PC-3 (cell line): Measurements from ENCODE around the gene TNS3. TPM values are rescaled to one million over a fixed set of nuclear protein-coding genes. Genes with fewer than 3 reads are reported as not detected.

ENCODE experiments used
- ATAC-seq: fragments of 200-7000 bp; cut with Tn5 transposase; 2 replicates; pipeline ENCODE4 v1.9.1; 2020; ENCODE audit warnings: mild to moderate bottlenecking, moderate library complexity
- BruUV-seq: library from RNA; stranded (reverse); fragments of 400-500 nt; replicated peaks from 2 replicates; lab custom pipeline; 2021; lab: Mats Ljungman, UMichigan
- CTCF ChIA-PET: fragments of 300-600 bp; sonication (Branson Sonifier 250); formaldehyde crosslinking; loops from one replicate; lab custom pipeline; 2022; ENCODE audit warnings: antibody characterized with exemption; lab: Charles Lee
- POLR2A ChIA-PET: fragments of 300-600 bp; sonication (Branson Sonifier 250); formaldehyde crosslinking; loops from one replicate; lab custom pipeline; 2022; ENCODE audit warnings: antibody characterized with exemption; ENCODE audit not compliant: unreplicated experiment; lab: Charles Lee
- DNase-seq: peaks from one replicate; pipeline ENCODE4 v3.0.0-alpha.2; 2015
- H2AFZ ChIP-seq: fragments of 300-600 bp; sonication (generic); 2 replicates; pipeline ENCODE4 v1.6.0; 2016; ENCODE audit warnings: antibody characterized with exemption, low read length
- H3F3A ChIP-seq: fragments of 300-600 bp; sonication (generic); one replicate; pipeline ENCODE4 v1.6.0; 2017; ENCODE audit warnings: antibody characterized with exemption, low read length, control low read depth, mild to moderate bottlenecking; ENCODE audit not compliant: unreplicated experiment
- H3K27ac ChIP-seq: fragments of 300-600 bp; sonication (generic); 2 replicates; pipeline ENCODE4 v1.5.1; 2016; ENCODE audit warnings: mild to moderate bottlenecking, low read length
- H3K27me3 ChIP-seq: fragments of 300-600 bp; sonication (generic); 2 replicates; pipeline ENCODE4 v1.6.1; 2016; ENCODE audit warnings: low read length, mixed read lengths
- H3K36me3 ChIP-seq: fragments of 300-600 bp; sonication (generic); 2 replicates; pipeline ENCODE4 v1.6.1; 2016; ENCODE audit warnings: low read depth, mixed run types, low read length, mixed read lengths
- H3K4me1 ChIP-seq: fragments of 300-600 bp; sonication (generic); 2 replicates; pipeline ENCODE4 v1.5.1; 2016; ENCODE audit warnings: low read length; ENCODE audit not compliant: insufficient read depth
- H3K4me2 ChIP-seq: fragments of 300-600 bp; sonication (generic); 2 replicates; pipeline ENCODE4 v1.6.0; 2016; ENCODE audit warnings: low read length
- H3K4me3 ChIP-seq: fragments of 300-600 bp; sonication (generic); 2 replicates; pipeline ENCODE4 v1.5.1; 2016; ENCODE audit warnings: mild to moderate bottlenecking, low read length, mixed read lengths
- H3K79me2 ChIP-seq: fragments of 300-600 bp; sonication (generic); 2 replicates; pipeline ENCODE4 v1.6.1; 2017; ENCODE audit warnings: low read length, mixed read lengths
- H3K9ac ChIP-seq: fragments of 300-600 bp; sonication (generic); 2 replicates; pipeline ENCODE4 v1.6.0; 2016; ENCODE audit warnings: mild to moderate bottlenecking, low read length
- H3K9me2 ChIP-seq: fragments of 300-600 bp; sonication (generic); replicated peaks from 2 replicates; pipeline ENCODE4 v1.6.1; 2016; ENCODE audit warnings: mixed run types, low read length, mixed read lengths
- H3K9me3 ChIP-seq: fragments of 300-600 bp; sonication (generic); 2 replicates; pipeline ENCODE4 v1.6.1; 2016; ENCODE audit warnings: low read length, mixed read lengths
- H4K20me1 ChIP-seq: fragments of 300-600 bp; sonication (generic); 2 replicates; pipeline ENCODE4 v1.6.1; 2016; ENCODE audit warnings: low read length, mixed read lengths
- CTCF ChIP-seq: fragments of 300-600 bp; sonication (generic); conservative IDR thresholded peaks from 2 replicates; pipeline ENCODE4 v1.5.1; 2017; ENCODE audit warnings: antibody characterized with exemption, low read depth, mild to moderate bottlenecking, low read length
- EZH2 ChIP-seq: fragments of 300-600 bp; sonication (generic); IDR thresholded peaks from one replicate; pipeline ENCODE4 v1.6.1; 2017; ENCODE audit warnings: antibody characterized with exemption, mild to moderate bottlenecking, low read length; ENCODE audit not compliant: unreplicated experiment
- EZH2phosphoT487 ChIP-seq: fragments of 300-600 bp; sonication (generic); IDR thresholded peaks from 2 replicates; pipeline ENCODE4 v1.6.1; 2018; ENCODE audit warnings: mild to moderate bottlenecking, antibody characterized with exemption, low read length, borderline replicate concordance
- intact Hi-C: fragments of 100-400 bp; cut with micrococcal nuclease; formaldehyde crosslinking; loops from 2 replicates; pipeline ENCODE4 v1.9.0; 2023
- total RNA-seq: library from RNA; depleted of rRNA; stranded (reverse); fragments of >200 nt; gene quantifications from 2 replicates; pipeline ENCODE4 v1.2.3, GENCODE V29; 2014

The TNS3 gene
- total RNA-seq, 1 experiment from 2014 or later = 72.3 TPM

- Histone ChIP-seq H3K36me3 (peaks cover 19% of the 10 kb centered on the region), H3K9me3 (no peaks in the 10 kb centered on the region), H3K9me2 (no peaks in the 10 kb centered on the region), H3K79me2 (peaks cover 89% of the 10 kb centered on the region), H3K27me3 (no peaks in the 10 kb centered on the region), H3K9ac (no peak overlapping the region), H3F3A (no peaks in the 10 kb centered on the region), H4K20me1 (peaks cover 7% of the 10 kb centered on the region; the same call in 1 of the 2 replicates), H3K4me2 (no peak overlapping the region), H3K27ac (no peak overlapping the region), H2AFZ (no peak overlapping the region), H3K4me1 (peaks cover 36% of the 10 kb centered on the region), H3K4me3 (no peak overlapping the region)
- no TSS peak for BruUV-seq
- ChIA-PET POLR2A (no interaction called here), CTCF (no interaction called here)
- no peak for ATAC-seq
- intact Hi-C loops = no loop called here
- no peak for DNase-seq
- TF ChIP-seq EZH2 (no peak), CTCF (no peak), EZH2phosphoT487 (no peak)
Observed at GRCh38 chr7:47516985-47517600, 64.8 kb downstream of the TNS3 start.

GRCh38 chr7:47516386-47516785, 65.5 kb downstream of the TNS3 start:
- Histone ChIP-seq H3K79me2 (peaks cover 89% of the 10 kb centered on the region), H4K20me1 (peaks cover 7% of the 10 kb centered on the region; the same call in 1 of the 2 replicates), H3K9me2 (no peaks in the 10 kb centered on the region), H3K9ac (no peak overlapping the region), H3K9me3 (no peaks in the 10 kb centered on the region), H3K36me3 (peaks cover 23% of the 10 kb centered on the region), H3F3A (no peaks in the 10 kb centered on the region), H3K27me3 (no peaks in the 10 kb centered on the region), H3K4me3 (no peak overlapping the region), H3K4me1 (peaks cover 36% of the 10 kb centered on the region), H3K4me2 (no peak overlapping the region), H3K27ac (no peak overlapping the region), H2AFZ (no peak overlapping the region)
- no peak for TF ChIP-seq EZH2phosphoT487
- no peak for TF ChIP-seq EZH2
- no peak for TF ChIP-seq CTCF
- CTCF ChIA-PET = no interaction called here
- DNase-seq (no peak), ATAC-seq (no peak)
- POLR2A ChIA-PET = no interaction called here
- BruUV-seq = no TSS peak
- intact Hi-C loops = no loop called here

GRCh38 chr7:47515305-47515834, 66.5 kb downstream of the TNS3 start:
- peaks cover 23% of the 10 kb centered on the region for H3K36me3 ChIP-seq
- H2AFZ ChIP-seq = no peak overlapping the region
- H3K4me1 ChIP-seq = peaks cover 36% of the 10 kb centered on the region
- H3K9ac ChIP-seq = no peak overlapping the region
- BruUV-seq = no TSS peak
- H3K9me2 ChIP-seq = no peaks in the 10 kb centered on the region
- no peak overlapping the region for H3K4me3 ChIP-seq
- no peak overlapping the region for H3K4me2 ChIP-seq
- H3K9me3 ChIP-seq = no peaks in the 10 kb centered on the region
- intact Hi-C loops = no loop called here
- ChIA-PET CTCF (no interaction called here), POLR2A (no interaction called here)
- H3K27ac ChIP-seq = no peak overlapping the region
- no peak for DNase-seq
- H3F3A ChIP-seq = no peaks in the 10 kb centered on the region
- no peak for TF ChIP-seq CTCF
- no peak for TF ChIP-seq EZH2
- TF ChIP-seq EZH2phosphoT487 = no peak
- H3K27me3 ChIP-seq = no peaks in the 10 kb centered on the region
- peaks cover 7% of the 10 kb centered on the region; the same call in 1 of the 2 replicates for H4K20me1 ChIP-seq
- H3K79me2 ChIP-seq = peaks cover 92% of the 10 kb centered on the region
- no peak for ATAC-seq
